Stimulated activated CD8-positive, alpha-beta memory T cell treated with anti-CD3 and anti-CD28 coated beads, Interleukin-4, amount 100 ng/mL, for 24 hours (primary cell): ENCODE results near the gene TEAD1.

ENCODE experiments used
- DNase-seq: peaks from one replicate; pipeline ENCODE4 v3.0.0-alpha.2; 2020; ENCODE audit warnings: low read depth

The TEAD1 gene

GRCh38 chr11:12789596-12790215, 115.5 kb downstream of the TEAD1 start:
- DNase-seq = no peak

GRCh38 chr11:12790861-12791616, 116.8 kb downstream of the TEAD1 start:
- no peak for DNase-seq

GRCh38 chr11:12792018-12792417, 117.8 kb downstream of the TEAD1 start:
- DNase-seq = no peak

- DNase-seq = no peak
These were observed 118.4 kb downstream of the TEAD1 start for GRCh38 chr11:12792590-12792989.

- no peak for DNase-seq
These were observed 118.8 kb downstream of the TEAD1 start for GRCh38 chr11:12793065-12793464.

- no peak for DNase-seq
These were observed 119.3 kb downstream of the TEAD1 start for GRCh38 chr11:12793506-12793905.

GRCh38 chr11:12794576-12795230, 120.5 kb downstream of the TEAD1 start:
- DNase-seq = no peak

GRCh38 chr11:12797996-12798395, 123.8 kb downstream of the TEAD1 start:
- no peak for DNase-seq

- DNase-seq = no peak
These were observed 124.4 kb downstream of the TEAD1 start for GRCh38 chr11:12798609-12799011.

GRCh38 chr11:12799334-12799835, 125.2 kb downstream of the TEAD1 start:
- no peak for DNase-seq

GRCh38 chr11:12800032-12800671, 125.9 kb downstream of the TEAD1 start:
- DNase-seq = no peak

GRCh38 chr11:12800871-12801270, 126.7 kb downstream of the TEAD1 start:
- DNase-seq = no peak

GRCh38 chr11:12801976-12802375, 127.8 kb downstream of the TEAD1 start:
- DNase-seq = no peak

- DNase-seq = no peak
These were observed 128.3 kb downstream of the TEAD1 start for GRCh38 chr11:12802418-12803085.

- DNase-seq = no peak
These were observed 129.0 kb downstream of the TEAD1 start for GRCh38 chr11:12803086-12803826.

- no peak for DNase-seq
These were observed 131.9 kb downstream of the TEAD1 start for GRCh38 chr11:12806113-12806512.

GRCh38 chr11:12807621-12808020, 133.4 kb downstream of the TEAD1 start:
- DNase-seq = no peak

- DNase-seq = no peak
These were observed 134.3 kb downstream of the TEAD1 start for GRCh38 chr11:12808519-12808918.

GRCh38 chr11:12809364-12809763, 135.1 kb downstream of the TEAD1 start:
- DNase-seq = no peak

GRCh38 chr11:12809864-12810567, 135.8 kb downstream of the TEAD1 start:
- DNase-seq = no peak

GRCh38 chr11:12810568-12810894, 136.3 kb downstream of the TEAD1 start:
- no peak for DNase-seq
